ENCODE measurements around the gene BIN1. TPM values are rescaled to one million over a fixed set of nuclear protein-coding genes. Genes with fewer than 3 reads are reported as not detected.
A peak's percentile ranks its signal among the peaks of the same experiment; 100 is the strongest.

The BIN1 gene
- total RNA-seq, 1 experiment from 2014 or later = 42.5 TPM

DNA sequence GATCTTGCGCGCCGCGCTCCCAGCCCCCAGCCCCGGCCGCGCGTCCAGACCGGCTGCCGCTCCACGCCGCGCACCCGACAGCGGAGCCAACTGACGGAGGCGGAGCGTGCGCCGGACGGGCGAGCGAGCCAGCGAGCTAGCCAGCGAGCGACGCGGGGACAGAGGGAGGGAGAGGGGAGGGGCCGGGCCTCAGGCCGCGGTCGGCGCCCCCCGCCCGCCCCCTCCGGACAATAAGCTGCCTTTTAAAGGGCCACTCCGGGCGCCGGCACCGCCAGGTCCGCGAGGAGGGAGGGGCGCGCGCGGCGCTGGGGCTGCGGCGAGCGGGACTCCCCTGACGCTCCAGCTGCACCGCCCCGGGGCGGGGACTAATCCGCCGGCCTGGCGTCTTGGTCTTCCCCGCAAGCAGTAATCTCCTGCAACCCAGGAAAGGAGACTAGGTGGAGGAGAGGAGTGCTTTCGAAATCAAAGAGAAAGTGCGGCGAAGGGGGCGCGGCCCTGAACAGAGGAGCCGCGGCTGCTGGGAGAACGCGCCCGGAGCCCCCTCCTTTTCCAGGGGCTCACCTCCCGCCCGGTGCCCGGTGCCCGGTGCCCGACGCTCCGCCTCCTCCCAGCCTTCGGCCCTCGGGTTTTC is at the start of gene BIN1 (continued):
- TF ChIP-seq, protein P1, sequence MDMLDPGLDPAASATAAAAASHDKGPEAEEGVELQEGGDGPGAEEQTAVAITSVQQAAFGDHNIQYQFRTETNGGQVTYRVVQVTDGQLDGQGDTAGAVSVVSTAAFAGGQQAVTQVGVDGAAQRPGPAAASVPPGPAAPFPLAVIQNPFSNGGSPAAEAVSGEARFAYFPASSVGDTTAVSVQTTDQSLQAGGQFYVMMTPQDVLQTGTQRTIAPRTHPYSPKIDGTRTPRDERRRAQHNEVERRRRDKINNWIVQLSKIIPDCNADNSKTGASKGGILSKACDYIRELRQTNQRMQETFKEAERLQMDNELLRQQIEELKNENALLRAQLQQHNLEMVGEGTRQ (CRISPR knock-in tag; IDR thresholded peaks at IDR 0.05) = no peak
- TF ChIP-seq GABPB1 (CRISPR knock-in tag; IDR thresholded peaks at IDR 0.05) (no peak), PRRX2 (CRISPR knock-in tag; IDR thresholded peaks at IDR 0.05) (no peak), RORB (CRISPR knock-in tag; IDR thresholded peaks at IDR 0.05) (no peak), HMGA2 (CRISPR knock-in tag; IDR thresholded peaks at IDR 0.05) (no peak), E2F5 (CRISPR knock-in tag; IDR thresholded peaks at IDR 0.05) (no peak; the same call in 1 of the 2 replicates), ZSCAN18 (CRISPR knock-in tag; IDR thresholded peaks at IDR 0.05) (no peak), ZNF532 (CRISPR knock-in tag; IDR thresholded peaks at IDR 0.05; ENCODE audit: borderline replicate concordance) (no peak), NFYB (CRISPR knock-in tag; conservative IDR thresholded peaks at IDR 0.05; ENCODE audit: low read depth) (no peak), ELF4 (CRISPR knock-in tag; IDR thresholded peaks at IDR 0.05; ENCODE audit: low read depth) (0 out of 2 replicates have a peak, but pooled peaks have one; percentile 59), ZNF425 (CRISPR knock-in tag; conservative IDR thresholded peaks at IDR 0.05) (no peak), FOXK1 (CRISPR knock-in tag; IDR thresholded peaks at IDR 0.05) (peak; percentile 46; the same call in 1 of the 2 replicates), TEAD4 (CRISPR knock-in tag; IDR thresholded peaks at IDR 0.05) (no peak), ZNF396 (CRISPR knock-in tag; IDR thresholded peaks at IDR 0.05; ENCODE audit: borderline replicate concordance) (no peak), ETV6 (CRISPR knock-in tag; IDR thresholded peaks at IDR 0.05) (no peak), JUN (CRISPR knock-in tag; IDR thresholded peaks at IDR 0.05) (no peak), ZNF263 (CRISPR knock-in tag; IDR thresholded peaks at IDR 0.05; ENCODE audit: low read depth) (no peak), CREM (CRISPR knock-in tag; IDR thresholded peaks at IDR 0.05) (peak; percentile 58; the same call in 1 of the 2 replicates), ATF2 (CRISPR knock-in tag; IDR thresholded peaks at IDR 0.05; ENCODE audit: borderline replicate concordance, low read depth) (no peak), OVOL2 (CRISPR knock-in tag; IDR thresholded peaks at IDR 0.05; ENCODE audit: borderline replicate concordance) (no peak), JAZF1 (CRISPR knock-in tag; IDR thresholded peaks at IDR 0.05) (no peak)
- TF ChIP-seq, protein P2, sequence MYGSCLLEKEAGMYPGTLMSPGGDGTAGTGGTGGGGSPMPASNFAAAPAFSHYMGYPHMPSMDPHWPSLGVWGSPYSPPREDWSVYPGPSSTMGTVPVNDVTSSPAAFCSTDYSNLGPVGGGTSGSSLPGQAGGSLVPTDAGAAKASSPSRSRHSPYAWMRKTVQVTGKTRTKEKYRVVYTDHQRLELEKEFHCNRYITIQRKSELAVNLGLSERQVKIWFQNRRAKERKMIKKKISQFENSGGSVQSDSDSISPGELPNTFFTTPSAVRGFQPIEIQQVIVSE (CRISPR knock-in tag; IDR thresholded peaks at IDR 0.05; ENCODE audit: borderline replicate concordance) = no peak
- TF ChIP-seq, protein P3, sequence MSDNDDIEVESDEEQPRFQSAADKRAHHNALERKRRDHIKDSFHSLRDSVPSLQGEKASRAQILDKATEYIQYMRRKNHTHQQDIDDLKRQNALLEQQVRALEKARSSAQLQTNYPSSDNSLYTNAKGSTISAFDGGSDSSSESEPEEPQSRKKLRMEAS (CRISPR knock-in tag; IDR thresholded peaks at IDR 0.05) = no peak
